Esophagus (tissue), 2 donors: ENCODE results near the gene STAM. TPM values are rescaled to one million over a fixed set of nuclear protein-coding genes. Genes with fewer than 3 reads are reported as not detected.

Experiments
- polyA plus RNA-seq, 2 donors: library from polyadenylated mRNA; stranded (reverse); fragments of 200-250 nt; gene quantifications; one replicate each; pipeline ENCODE4 v1.2.3, GENCODE V29; 2013
- donor health status: healthy with polysubstance abuse.
- donor health status: Bipolar disorder and iron deficiency.

Gene STAM
- polyA plus RNA-seq, 2 donors: 7.9 to 9.3 TPM

Other genes with a start within 250 kb of the STAM start
- gene ST8SIA6, start 189.6 kb upstream of the STAM start, polyA plus RNA-seq: under 1 TPM; 0.13 to 0.61 TPM
- gene HACD1, start 26.8 kb upstream of the STAM start, polyA plus RNA-seq: 1 to 10 TPM; 9.3 to 9.8 TPM
- gene TMEM236, start 108.0 kb downstream of the STAM start, polyA plus RNA-seq: under 1 TPM; 0.01 to 0.08 TPM
- 1 to 10 TPM in 1 of 2 donors, under 1 TPM in 1; 0.90 to 1.0 TPM for gene MRC1, start 165.2 kb downstream of the STAM start, polyA plus RNA-seq